ENCODE results near the gene OSR1.
"Not testable (repeated sequence)": the region's sequence is repeated elsewhere in the genome, so short reads cannot be mapped to it uniquely, and the experiment has no call there.

OSR1 gene

GRCh38 chr2:19320813-19321212 is 37.6 kb downstream of the OSR1 start:
- DNase-seq (ENCODE audit: low read depth): no peak
- no peak overlapping the region for H3K4me3 ChIP-seq (ENCODE audit: low read length)
- no peak for TF ChIP-seq CTCF (IDR thresholded peaks at IDR 0.05; ENCODE audit: insufficient read depth, low read depth, low read length, missing control alignments)

GRCh38 chr2:19319698-19320097 is 38.7 kb downstream of the OSR1 start:
- H3K4me3 ChIP-seq (ENCODE audit: low read length): no peak overlapping the region
- no peak for DNase-seq (ENCODE audit: low read depth)
- no peak for TF ChIP-seq CTCF (IDR thresholded peaks at IDR 0.05; ENCODE audit: insufficient read depth, low read depth, low read length, missing control alignments)

GRCh38 chr2:19319064-19319463 is 39.4 kb downstream of the OSR1 start:
- no peak for TF ChIP-seq CTCF (IDR thresholded peaks at IDR 0.05; ENCODE audit: insufficient read depth, low read depth, low read length, missing control alignments)
- no peak for DNase-seq (ENCODE audit: low read depth)
- no peak overlapping the region for H3K4me3 ChIP-seq (ENCODE audit: low read length)

- DNase-seq (ENCODE audit: low read depth): no peak
- TF ChIP-seq CTCF (IDR thresholded peaks at IDR 0.05; ENCODE audit: insufficient read depth, low read depth, low read length, missing control alignments): no peak
- H3K4me3 ChIP-seq (ENCODE audit: low read length): no peak overlapping the region
These were observed 44.9 kb downstream of the OSR1 start for GRCh38 chr2:19313553-19313952.

GRCh38 chr2:19312949-19313348 is 45.5 kb downstream of the OSR1 start:
- peak; percentile 39 for DNase-seq (ENCODE audit: low read depth)
- H3K4me3 ChIP-seq (ENCODE audit: low read length): no peak overlapping the region
- TF ChIP-seq CTCF (IDR thresholded peaks at IDR 0.05; ENCODE audit: insufficient read depth, low read depth, low read length, missing control alignments): peak; percentile 25

- H3K4me3 ChIP-seq (ENCODE audit: low read length); DNase-seq (ENCODE audit: low read depth): not testable (repeated sequence)
These were observed 52.4 kb downstream of the OSR1 start for GRCh38 chr2:19306065-19306464.

GRCh38 chr2:19305400-19306055 is 52.9 kb downstream of the OSR1 start:
- DNase-seq (ENCODE audit: low read depth): peak; percentile 12
- H3K4me3 ChIP-seq (ENCODE audit: low read length): peak overlapping the region; percentile 14

GRCh38 chr2:19301706-19302105 is 56.7 kb downstream of the OSR1 start:
- no peak overlapping the region for H3K4me3 ChIP-seq (ENCODE audit: low read length)
- DNase-seq (ENCODE audit: low read depth): no peak
- TF ChIP-seq CTCF (IDR thresholded peaks at IDR 0.05; ENCODE audit: insufficient read depth, low read depth, low read length, missing control alignments): no peak
